IMR-90 (cell line): ENCODE data around the gene SLC33A1.

Experiments used
- CTCF ChIP-seq: conservative IDR thresholded peaks from 2 replicates; pipeline ENCODE4 v1.5.1; 2012; ENCODE audit warnings: mild to moderate bottlenecking, low read depth, low read length, improper control_type of control experiment
- MXI1 ChIP-seq: IDR thresholded peaks from 2 replicates; pipeline ENCODE4 v1.6.1; 2012; ENCODE audit warnings: low read depth, mild to moderate bottlenecking, low read length, moderate library complexity, borderline replicate concordance
- RAD21 ChIP-seq: IDR thresholded peaks from 2 replicates; pipeline ENCODE4 v1.6.1; 2012; ENCODE audit warnings: low read length, improper control_type of control experiment
- TF ChIP-seq, protein P1 (sequence below): fragments of 150-350 bp; IDR thresholded peaks from 2 replicates; pipeline ENCODE4 v1.6.1; 2016; ENCODE audit warnings: low read depth, mild to moderate bottlenecking, low read length, moderate library complexity, borderline replicate concordance

DNA sequence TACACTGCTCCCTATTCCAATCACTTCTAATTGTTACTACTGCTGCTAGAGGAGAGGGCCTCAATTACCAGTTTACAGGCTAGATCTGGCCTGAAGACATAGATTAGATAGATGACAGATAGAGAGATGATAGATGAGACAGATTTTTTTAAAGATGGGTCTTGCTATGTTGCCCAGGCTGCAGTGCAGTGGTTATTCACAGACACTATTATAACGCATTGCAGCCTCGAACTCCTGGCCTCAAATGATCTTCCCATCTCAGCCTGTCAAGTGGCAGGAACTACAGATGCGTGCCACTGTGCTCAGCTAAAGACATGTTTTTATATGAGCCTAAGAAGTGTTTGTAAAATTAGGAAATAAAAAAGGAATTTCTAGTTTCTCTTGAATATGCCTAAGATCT, 6.2 kb downstream of the SLC33A1 start:
- TF ChIP-seq CTCF (no peak), MXI1 (no peak), RAD21 (no peak)
- TF ChIP-seq, protein P1, sequence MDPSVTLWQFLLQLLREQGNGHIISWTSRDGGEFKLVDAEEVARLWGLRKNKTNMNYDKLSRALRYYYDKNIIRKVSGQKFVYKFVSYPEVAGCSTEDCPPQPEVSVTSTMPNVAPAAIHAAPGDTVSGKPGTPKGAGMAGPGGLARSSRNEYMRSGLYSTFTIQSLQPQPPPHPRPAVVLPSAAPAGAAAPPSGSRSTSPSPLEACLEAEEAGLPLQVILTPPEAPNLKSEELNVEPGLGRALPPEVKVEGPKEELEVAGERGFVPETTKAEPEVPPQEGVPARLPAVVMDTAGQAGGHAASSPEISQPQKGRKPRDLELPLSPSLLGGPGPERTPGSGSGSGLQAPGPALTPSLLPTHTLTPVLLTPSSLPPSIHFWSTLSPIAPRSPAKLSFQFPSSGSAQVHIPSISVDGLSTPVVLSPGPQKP: no peak
